Tibial nerve (tissue), 4 donors: ENCODE data around the gene PLK2. TPM values are rescaled to one million over a fixed set of nuclear protein-coding genes. Genes with fewer than 3 reads are reported as not detected.

Source experiments
- DNase-seq, 2 donors: peaks; one replicate each; pipeline ENCODE4 v3.0.0-alpha.2; 2019; ENCODE audit warnings: low spot score in 2 of 2
- H3K27ac ChIP-seq, 4 donors: fragments of 200-600 bp; sonication (generic) in 3 of 4; one replicate each; pipeline ENCODE4 v1.5.1; 2017 to 2019; ENCODE audit warnings: mild to moderate bottlenecking in 1 of 4
- H3K27me3 ChIP-seq, 2 donors: fragments of 200-600 bp; sonication (generic) in 1 of 2; one replicate each; pipeline versions ENCODE4 v1.5.1 to v1.6.0; 2017 to 2019
- H3K36me3 ChIP-seq, 3 donors: fragments of 200-600 bp; sonication (generic); one replicate each; pipeline ENCODE4 v1.5.1; 2018 to 2019
- H3K4me1 ChIP-seq, 4 donors: fragments of 200-600 bp; sonication (generic) in 3 of 4; one replicate each; pipeline ENCODE4 v1.5.1; 2017 to 2019
- H3K4me3 ChIP-seq, 4 donors: fragments of 200-600 bp; sonication (generic) in 3 of 4; one replicate each; pipeline ENCODE4 v1.5.1; 2017 to 2019; ENCODE audit warnings: mild to moderate bottlenecking in 1 of 4, moderate library complexity in 1 of 4
- H3K9me3 ChIP-seq, 4 donors: fragments of 200-600 bp; sonication (generic) in 3 of 4; one replicate each; pipeline ENCODE4 v1.5.1; 2017 to 2019
- CTCF ChIP-seq, 5 experiments: fragments of 200-600 bp in 3 of 5; fragments of 450-650 bp in 2 of 5; sonication (generic) in 3 of 5; IDR thresholded peaks; one replicate each; pipeline ENCODE4 v1.5.1; 2016 to 2019; ENCODE audit warnings: antibody characterized with exemption in 5 of 5, mild to moderate bottlenecking in 3 of 5, moderate library complexity in 2 of 5
- EP300 ChIP-seq, 2 donors: sonication (generic); formaldehyde crosslinking; IDR thresholded peaks; one replicate each; pipeline ENCODE4 v1.6.1; 2017; ENCODE audit warnings: antibody characterized with exemption in 2 of 2, mild to moderate bottlenecking in 1 of 2
- POLR2A ChIP-seq, 2 donors: fragments of 450-650 bp; IDR thresholded peaks; one replicate each; pipeline ENCODE4 v1.6.1; 2017; ENCODE audit warnings: antibody characterized with exemption in 2 of 2, mild to moderate bottlenecking in 2 of 2, moderate library complexity in 2 of 2
- WGBS, 2 donors: methylation state at CpG; one replicate each; pipeline ENCODE4 v1.1.5; 2018; 5-methylcytosine and 5-hydroxymethylcytosine counted together
- total RNA-seq, 4 donors: library from RNA; depleted of rRNA; stranded (reverse); fragments of >200 nt; gene quantifications; one replicate each; pipeline ENCODE4 v1.1.0, GENCODE V29; 2016

The PLK2 gene
- total RNA-seq, 4 donors from 2014 or later: 111 to 226 (median 163) TPM

GRCh38 chr5:58458743-58459145 is 1.1 kb downstream of the PLK2 start:
- TF ChIP-seq POLR2A (IDR thresholded peaks at IDR 0.05): no peak
- no peak for TF ChIP-seq CTCF (IDR thresholded peaks at IDR 0.05)
- no peak for TF ChIP-seq EP300 (IDR thresholded peaks at IDR 0.05)
- Histone ChIP-seq H3K9me3 (no peaks in the 10 kb centered on the region), H3K27ac (peak overlapping the region; percentile 90 to 99 (median 98)), H3K4me1 (peaks cover 0 to 54% (median 15%) of the 10 kb centered on the region in 4 donors), H3K4me3 (peak overlapping the region; percentile 85 to 94 (median 89)), H3K36me3 (peaks cover 0 to 33% (median 7%) of the 10 kb centered on the region in 3 donors), H3K27me3 (no peaks in the 10 kb centered on the region)
- WGBS, 2 donors: 1 to 3% methylated on average over 9 of the region's 9 CpGs
- no peak for DNase-seq

GRCh38 chr5:58458141-58458742 is 1.6 kb downstream of the PLK2 start:
- peaks cover 0 to 38% (median 7%) of the 10 kb centered on the region in 3 donors for H3K36me3 ChIP-seq
- TF ChIP-seq CTCF (IDR thresholded peaks at IDR 0.05): no peak
- TF ChIP-seq EP300 (IDR thresholded peaks at IDR 0.05): no peak
- no peak for TF ChIP-seq POLR2A (IDR thresholded peaks at IDR 0.05)
- peak overlapping the region; percentile 14 to 99 (median 98) for H3K27ac ChIP-seq
- no peaks in the 10 kb centered on the region for H3K9me3 ChIP-seq
- 24 to 26% methylated on average over 7 of the region's 7 CpGs for WGBS, 2 donors
- no peak for DNase-seq
- peak overlapping the region; percentile 85 to 94 (median 89) for H3K4me3 ChIP-seq
- peaks cover 0 to 54% (median 15%) of the 10 kb centered on the region in 4 donors for H3K4me1 ChIP-seq
- H3K27me3 ChIP-seq: no peaks in the 10 kb centered on the region

GRCh38 chr5:58457050-58457449 is 2.8 kb downstream of the PLK2 start:
- Histone ChIP-seq H3K27ac (peak overlapping the region in 3 of 4 donors; percentile 2 to 98 (median 98)), H3K36me3 (peaks cover 0 to 49% (median 7%) of the 10 kb centered on the region in 3 donors), H3K4me1 (peaks cover 0 to 50% (median 13%) of the 10 kb centered on the region in 4 donors), H3K27me3 (no peaks in the 10 kb centered on the region), H3K4me3 (peak overlapping the region in 3 of 4 donors; percentile 85 to 94 (median 89)), H3K9me3 (no peaks in the 10 kb centered on the region)
- no peak for TF ChIP-seq POLR2A (IDR thresholded peaks at IDR 0.05)
- no peak for TF ChIP-seq EP300 (IDR thresholded peaks at IDR 0.05)
- no peak for TF ChIP-seq CTCF (IDR thresholded peaks at IDR 0.05)
- 37 to 44% methylated on average over 4 of the region's 4 CpGs for WGBS, 2 donors
- DNase-seq: no peak

GRCh38 chr5:58456486-58456885 is 3.4 kb downstream of the PLK2 start:
- no peaks in the 10 kb centered on the region for H3K27me3 ChIP-seq
- peak overlapping the region in 3 of 4 donors; percentile 12 to 94 (median 85) for H3K4me3 ChIP-seq
- peak overlapping the region in 2 of 4 donors; percentile 98 for H3K27ac ChIP-seq
- H3K36me3 ChIP-seq: peaks cover 0 to 55% (median 7%) of the 10 kb centered on the region in 3 donors
- WGBS, 2 donors: 73 to 75% methylated on average over 1 of the region's 1 CpG
- H3K4me1 ChIP-seq: peaks cover 0 to 50% (median 13%) of the 10 kb centered on the region in 4 donors
- no peak for DNase-seq
- TF ChIP-seq POLR2A (IDR thresholded peaks at IDR 0.05) (no peak), CTCF (IDR thresholded peaks at IDR 0.05) (no peak), EP300 (IDR thresholded peaks at IDR 0.05) (no peak)
- H3K9me3 ChIP-seq: no peaks in the 10 kb centered on the region

GRCh38 chr5:58456026-58456425 is 3.9 kb downstream of the PLK2 start:
- peak overlapping the region in 3 of 4 donors; percentile 12 to 94 (median 17) for H3K4me3 ChIP-seq
- 35 to 45% methylated on average over 3 of the region's 3 CpGs for WGBS, 2 donors
- no peak for DNase-seq
- H3K9me3 ChIP-seq: no peaks in the 10 kb centered on the region
- H3K4me1 ChIP-seq: peaks cover 0 to 50% (median 13%) of the 10 kb centered on the region in 4 donors
- peak overlapping the region in 2 of 4 donors; percentile 98 for H3K27ac ChIP-seq
- H3K36me3 ChIP-seq: peaks cover 0 to 56% (median 7%) of the 10 kb centered on the region in 3 donors
- no peaks in the 10 kb centered on the region for H3K27me3 ChIP-seq
- TF ChIP-seq EP300 (IDR thresholded peaks at IDR 0.05) (no peak), POLR2A (IDR thresholded peaks at IDR 0.05) (no peak), CTCF (IDR thresholded peaks at IDR 0.05) (no peak)
